ENCODE results near the gene SMIM3.

GRCh38 chr5:150758203-150758530 lies 20.4 kb upstream of the SMIM3 start:
- no peak for TF ChIP-seq CTCF (conservative IDR thresholded peaks at IDR 0.05 in 1 of 2, IDR thresholded peaks at IDR 0.05 in 1 of 2; ENCODE audit: low read depth in 1 of 2, low read length in 2 of 2)
- no peak for TF ChIP-seq EZH2 (IDR thresholded peaks at IDR 0.05; ENCODE audit: low read length, missing control alignments)

Measured in fibroblast of lung (primary cell).